ENCODE data around the gene CLEC18C. TPM values are rescaled to one million over a fixed set of nuclear protein-coding genes. Genes with fewer than 3 reads are reported as not detected.
"Not testable (repeated sequence)": the region's sequence is repeated elsewhere in the genome, so short reads cannot be mapped to it uniquely, and the experiment has no call there.

The CLEC18C gene
- polyA plus RNA-seq, 3 donors: 0.65 TPM; not detected in 2

DNA sequence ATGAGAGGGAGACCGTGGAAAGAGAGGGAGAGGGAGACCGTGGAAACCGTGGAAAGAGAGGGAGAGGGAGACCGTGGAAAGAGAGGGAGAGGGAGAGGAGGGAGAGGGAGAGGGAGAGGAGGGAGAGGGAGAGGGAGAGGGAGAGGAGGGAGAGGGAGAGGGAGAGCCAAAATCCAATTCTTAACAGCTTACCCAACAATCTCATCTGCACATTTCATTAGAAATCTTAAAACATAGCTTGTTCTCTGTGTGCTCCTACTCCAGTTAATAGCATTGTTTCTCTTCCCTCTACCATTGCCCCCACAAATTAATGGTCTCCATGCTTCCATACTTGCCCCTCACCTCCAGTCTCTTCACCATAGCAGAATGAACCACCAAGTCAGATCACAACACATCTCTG is 51.8 kb downstream of the CLEC18C start:
- H3K4me3 ChIP-seq (replicated peaks in 1 of 3; ENCODE audit: low read depth in 2 of 3, low read length in 3 of 3); DNase-seq; H3K27ac Mint-ChIP-seq; H4K20me1 ChIP-seq (ENCODE audit: insufficient read depth, low read length); H3K27ac ChIP-seq (ENCODE audit: low read depth in 1 of 2, low read length in 2 of 2); H3K9me3 ChIP-seq (replicated peaks in 1 of 2; ENCODE audit: control insufficient read depth in 1 of 2, insufficient read depth in 1 of 2, low read length in 2 of 2); H3K79me2 ChIP-seq (ENCODE audit: insufficient read depth, low read length); H3K9me3 Mint-ChIP-seq; H3K27me3 ChIP-seq (ENCODE audit: control insufficient read depth in 2 of 2, insufficient read depth in 2 of 2, low read length in 2 of 2); H3K9ac ChIP-seq (ENCODE audit: insufficient read depth, low read length, poor library complexity, severe bottlenecking); H3K4me1 ChIP-seq (ENCODE audit: control insufficient read depth in 1 of 2, insufficient read depth in 2 of 2, low read length in 2 of 2); H3K4me3 Mint-ChIP-seq; intact Hi-C loops (cut with micrococcal nuclease); H3K27me3 Mint-ChIP-seq (ENCODE audit: low read depth in 3 of 3); H3K4me1 Mint-ChIP-seq; H3K4me2 ChIP-seq (replicated peaks; ENCODE audit: extremely low read depth, low read length, poor library complexity, severe bottlenecking); H2AFZ ChIP-seq (ENCODE audit: insufficient read depth, low read depth, low read length, poor library complexity, severe bottlenecking): not testable (repeated sequence)
- peaks cover 14 to 41% of the 10 kb centered on the region in 2 donors for H3K36me3 ChIP-seq (replicated peaks in 1 of 2; ENCODE audit: control insufficient read depth in 1 of 2, insufficient read depth in 2 of 2, low read length in 2 of 2)
- H3K36me3 Mint-ChIP-seq: peaks cover 42 to 55% of the 10 kb centered on the region in 2 donors
- WGBS (ENCODE audit: insufficient coverage): no CpG with 5 or more reads among the region's 4 CpGs

- H3K9me3 ChIP-seq (replicated peaks in 1 of 2; ENCODE audit: control insufficient read depth in 1 of 2, insufficient read depth in 1 of 2, low read length in 2 of 2); H3K4me3 ChIP-seq (replicated peaks in 1 of 3; ENCODE audit: low read depth in 2 of 3, low read length in 3 of 3); DNase-seq; intact Hi-C loops (cut with micrococcal nuclease); H3K4me3 Mint-ChIP-seq; H4K20me1 ChIP-seq (ENCODE audit: insufficient read depth, low read length); H3K4me1 ChIP-seq (ENCODE audit: control insufficient read depth in 1 of 2, insufficient read depth in 2 of 2, low read length in 2 of 2); H3K9ac ChIP-seq (ENCODE audit: insufficient read depth, low read length, poor library complexity, severe bottlenecking); H3K27me3 ChIP-seq (ENCODE audit: control insufficient read depth in 2 of 2, insufficient read depth in 2 of 2, low read length in 2 of 2); H3K79me2 ChIP-seq (ENCODE audit: insufficient read depth, low read length); H3K27ac Mint-ChIP-seq; H3K27me3 Mint-ChIP-seq (ENCODE audit: low read depth in 3 of 3); H2AFZ ChIP-seq (ENCODE audit: insufficient read depth, low read depth, low read length, poor library complexity, severe bottlenecking); H3K4me2 ChIP-seq (replicated peaks; ENCODE audit: extremely low read depth, low read length, poor library complexity, severe bottlenecking); H3K9me3 Mint-ChIP-seq; H3K4me1 Mint-ChIP-seq; H3K27ac ChIP-seq (ENCODE audit: low read depth in 1 of 2, low read length in 2 of 2): not testable (repeated sequence)
- peaks cover 42 to 55% of the 10 kb centered on the region in 2 donors for H3K36me3 Mint-ChIP-seq
- H3K36me3 ChIP-seq (replicated peaks in 1 of 2; ENCODE audit: control insufficient read depth in 1 of 2, insufficient read depth in 2 of 2, low read length in 2 of 2): peaks cover 14 to 45% of the 10 kb centered on the region in 2 donors
These were observed 52.4 kb downstream of the CLEC18C start for GRCh38 chr16:70226024-70226423.

GRCh38 chr16:70231831-70232230 is 58.2 kb downstream of the CLEC18C start:
- peaks cover 17 to 51% of the 10 kb centered on the region in 2 donors for H3K36me3 ChIP-seq (replicated peaks in 1 of 2; ENCODE audit: control insufficient read depth in 1 of 2, insufficient read depth in 2 of 2, low read length in 2 of 2)
- H3K27me3 Mint-ChIP-seq (ENCODE audit: low read depth in 3 of 3); H3K4me3 ChIP-seq (replicated peaks in 1 of 3; ENCODE audit: low read depth in 2 of 3, low read length in 3 of 3); H3K27me3 ChIP-seq (ENCODE audit: control insufficient read depth in 2 of 2, insufficient read depth in 2 of 2, low read length in 2 of 2); H3K9me3 ChIP-seq (replicated peaks in 1 of 2; ENCODE audit: control insufficient read depth in 1 of 2, insufficient read depth in 1 of 2, low read length in 2 of 2); H4K20me1 ChIP-seq (ENCODE audit: insufficient read depth, low read length); H3K9ac ChIP-seq (ENCODE audit: insufficient read depth, low read length, poor library complexity, severe bottlenecking); DNase-seq; H3K4me1 Mint-ChIP-seq; H3K27ac Mint-ChIP-seq; H2AFZ ChIP-seq (ENCODE audit: insufficient read depth, low read depth, low read length, poor library complexity, severe bottlenecking); H3K9me3 Mint-ChIP-seq; H3K4me1 ChIP-seq (ENCODE audit: control insufficient read depth in 1 of 2, insufficient read depth in 2 of 2, low read length in 2 of 2); H3K79me2 ChIP-seq (ENCODE audit: insufficient read depth, low read length); H3K27ac ChIP-seq (ENCODE audit: low read depth in 1 of 2, low read length in 2 of 2); intact Hi-C loops (cut with micrococcal nuclease); H3K4me3 Mint-ChIP-seq; H3K4me2 ChIP-seq (replicated peaks; ENCODE audit: extremely low read depth, low read length, poor library complexity, severe bottlenecking): not testable (repeated sequence)
- peaks cover 39 to 56% of the 10 kb centered on the region in 2 donors for H3K36me3 Mint-ChIP-seq
- no CpG with 5 or more reads among the region's 3 CpGs for WGBS (ENCODE audit: insufficient coverage)

Small RNAs within 50 kb of the gene (small RNA-seq; reads per million reads assigned to genes)
- gene AC009060.2 (ENCODE audit: insufficient read length, low read depth): not detected

Other genes starting within 250 kb of the CLEC18C start
- gene CLEC18A, start 222.5 kb upstream of the CLEC18C start, polyA plus RNA-seq: 1 to 10 TPM in 1 of 3 donors, not detected in 2; 2.7 TPM
- gene PDPR, start 59.5 kb upstream of the CLEC18C start, polyA plus RNA-seq: 10 to 100 TPM in 1 of 3 donors, 1 to 10 TPM in 2; 5.1 to 26.4 (median 5.7) TPM
- gene EXOSC6, start 78.2 kb downstream of the CLEC18C start, polyA plus RNA-seq: 1 to 10 TPM; 1.7 to 6.4 (median 4.1) TPM
- gene AARS1, start 115.7 kb downstream of the CLEC18C start, polyA plus RNA-seq: 10 to 100 TPM; 13.9 to 16.6 (median 16.3) TPM
- gene DDX19B, start 125.4 kb downstream of the CLEC18C start, polyA plus RNA-seq: 10 to 100 TPM; 29.2 to 33.0 (median 31.9) TPM
- gene DDX19A, start 173.1 kb downstream of the CLEC18C start, polyA plus RNA-seq: 10 to 100 TPM; 18.4 to 25.3 (median 21.5) TPM